Thyroid gland (tissue), 4 donors: ENCODE measurements around the gene NCOA5. TPM values are rescaled to one million over a fixed set of nuclear protein-coding genes. Genes with fewer than 3 reads are reported as not detected.
A peak's percentile ranks its signal among the peaks of the same experiment; 100 is the strongest.

Experiments
- DNase-seq, 2 donors: peaks; one replicate each; pipeline ENCODE4 v3.0.0-alpha.2; 2019
- H3K27ac ChIP-seq, 3 donors: fragments of 200-600 bp; sonication (generic); 1 replicate in 2 of 3; 2 replicates in 1 of 3; pipeline ENCODE4 v1.5.1; 2016 to 2019; ENCODE audit warnings: mild to moderate bottlenecking in 1 of 3, moderate library complexity in 1 of 3
- H3K27me3 ChIP-seq: fragments of 200-600 bp; sonication (generic); one replicate; pipeline ENCODE4 v1.5.1; 2019
- H3K36me3 ChIP-seq, 2 donors: fragments of 200-600 bp; sonication (generic); one replicate each; pipeline ENCODE4 v1.5.1; 2016 to 2019
- H3K4me1 ChIP-seq, 2 donors: fragments of 200-600 bp; sonication (generic); one replicate each; pipeline ENCODE4 v1.5.1; 2017 to 2019
- H3K4me3 ChIP-seq, 3 donors: fragments of 200-600 bp; sonication (generic); replicated peaks in 1 of 3; 1 replicate in 2 of 3; 2 replicates in 1 of 3; pipeline ENCODE4 v1.5.1; 2016; ENCODE audit warnings: mild to moderate bottlenecking in 1 of 3
- H3K9me3 ChIP-seq: fragments of 200-600 bp; sonication (generic); one replicate; pipeline ENCODE4 v1.5.1; 2017
- CTCF ChIP-seq, 6 experiments: fragments of 200-600 bp in 3 of 6; fragments of 450-650 bp in 3 of 6; sonication (generic) in 3 of 6; IDR thresholded peaks; one replicate each; pipeline ENCODE4 v1.5.1; 2016 to 2019; ENCODE audit warnings: antibody characterized with exemption in 6 of 6, mild to moderate bottlenecking in 2 of 6, inconsistent platforms in 1 of 6, moderate library complexity in 1 of 6
- POLR2A ChIP-seq, 2 donors: fragments of 450-650 bp; IDR thresholded peaks; one replicate each; pipeline ENCODE4 v1.6.1; 2017; ENCODE audit warnings: antibody characterized with exemption in 2 of 2, mild to moderate bottlenecking in 2 of 2, moderate library complexity in 1 of 2
- WGBS, 2 donors: methylation state at CpG; one replicate each; pipeline ENCODE4 v1.1.5; 2017; 5-methylcytosine and 5-hydroxymethylcytosine counted together
- intact Hi-C: fragments of 100-400 bp; cut with DNase I; formaldehyde crosslinking; loops from one replicate; pipeline ENCODE4 v1.15.1; 2023
- total RNA-seq, 4 donors: library from RNA; depleted of rRNA; stranded (reverse); fragments of >200 nt; gene quantifications; one replicate each; pipeline ENCODE4 v1.2.3, GENCODE V29; 2016

Gene NCOA5
- total RNA-seq, 4 donors from 2014 or later = 31.4 to 46.1 (median 37.4) TPM

GRCh38 chr20:46129955-46130481 lies 40.3 kb upstream of the NCOA5 start:
- Histone ChIP-seq H3K9me3 (no peaks in the 10 kb centered on the region), H3K27ac (no peak overlapping the region), H3K36me3 (no peaks in the 10 kb centered on the region), H3K4me1 (peaks cover 0 to 9% of the 10 kb centered on the region in 2 donors), H3K4me3 (no peak overlapping the region), H3K27me3 (no peaks in the 10 kb centered on the region)
- peak; percentile 13 to 34 for DNase-seq
- WGBS, 2 donors = 27 to 33% methylated on average over 5 of the region's 5 CpGs
- TF ChIP-seq POLR2A (IDR thresholded peaks at IDR 0.05) = no peak
- TF ChIP-seq CTCF (IDR thresholded peaks at IDR 0.05) = no peak
- intact Hi-C loops = no loop called here

DNA sequence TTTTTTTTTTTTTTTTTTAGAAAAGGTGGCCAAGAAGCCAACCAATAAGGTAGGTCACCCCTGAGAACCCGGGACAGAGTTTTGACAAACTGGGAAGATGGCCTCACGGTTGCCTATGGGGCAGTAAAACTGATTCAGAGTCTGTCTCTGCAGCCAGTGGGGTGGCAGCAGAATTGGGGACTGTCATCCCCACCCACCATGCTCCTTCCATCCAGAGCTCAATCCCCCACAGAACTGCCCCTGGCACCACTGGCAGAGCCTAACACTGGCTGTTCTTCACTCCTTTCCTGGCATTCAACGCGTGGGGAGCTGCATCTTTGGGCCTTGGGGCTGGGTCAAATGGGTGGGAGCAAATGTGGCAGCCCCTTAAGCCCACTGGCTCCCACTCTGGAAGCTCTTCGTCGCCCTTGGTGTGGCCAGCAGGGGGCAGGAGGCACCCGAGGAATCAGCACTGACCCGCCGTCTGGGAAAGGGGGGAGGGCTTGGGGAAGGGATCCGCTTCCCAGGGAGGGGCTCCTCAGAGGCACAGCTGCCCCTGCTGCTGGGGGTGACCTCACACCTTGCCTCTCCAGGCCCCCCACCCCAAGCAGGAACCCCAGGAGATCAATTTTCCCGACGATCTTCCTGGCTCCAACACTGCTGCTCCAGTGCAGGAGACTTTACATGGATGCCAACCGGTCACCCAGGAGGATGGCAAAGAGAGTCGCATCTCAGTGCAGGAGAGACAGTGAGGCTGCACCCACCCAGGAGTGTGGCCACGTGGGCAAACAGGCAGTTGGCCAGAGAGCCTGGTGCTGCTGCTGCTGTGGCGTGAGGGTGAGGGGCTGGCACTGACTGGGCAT lies 38.8 kb upstream of the NCOA5 start:
- H3K4me1 ChIP-seq = peaks cover 0 to 9% of the 10 kb centered on the region in 2 donors
- TF ChIP-seq POLR2A (IDR thresholded peaks at IDR 0.05) = no peak
- TF ChIP-seq CTCF (IDR thresholded peaks at IDR 0.05) = peak in 5 of 6 experiments; percentile 25 to 58 (median 44)
- no peaks in the 10 kb centered on the region for H3K27me3 ChIP-seq
- no peak overlapping the region for H3K4me3 ChIP-seq
- peak; percentile 29 to 39 for DNase-seq
- no peaks in the 10 kb centered on the region for H3K36me3 ChIP-seq
- no peak overlapping the region for H3K27ac ChIP-seq
- WGBS, 2 donors = 33 to 40% methylated on average over 8 to 13 of the region's 16 CpGs
- no peaks in the 10 kb centered on the region for H3K9me3 ChIP-seq
- intact Hi-C loops = no loop called here

DNA sequence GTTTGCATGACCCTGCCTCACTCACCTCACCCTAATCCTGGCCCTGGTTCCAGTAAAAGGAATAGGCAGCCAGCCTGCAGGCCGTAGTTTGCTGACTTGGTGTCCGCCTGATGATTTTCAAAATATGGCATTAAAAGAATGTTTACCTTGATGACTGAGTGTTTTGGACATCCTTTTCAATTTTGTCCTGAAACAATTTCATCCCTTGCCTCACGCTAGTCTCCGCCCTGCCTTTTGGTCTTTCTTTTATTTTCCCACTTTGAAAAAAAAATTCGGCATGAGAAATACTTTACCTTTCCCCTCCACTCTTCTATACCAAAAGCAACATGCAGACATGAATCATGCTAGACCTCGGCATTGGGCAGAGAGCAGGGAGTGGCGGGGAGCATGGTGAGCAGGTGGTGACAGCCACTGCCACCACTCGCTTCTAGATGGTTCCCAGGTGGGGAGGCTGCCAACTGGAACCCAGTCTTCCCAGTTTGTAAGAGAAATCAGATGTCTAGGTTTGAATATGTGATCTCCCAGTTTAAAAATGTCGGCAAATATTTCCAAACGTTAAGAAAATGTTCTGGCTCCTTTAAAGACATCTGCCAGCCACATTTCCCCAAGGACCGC lies 37.7 kb upstream of the NCOA5 start:
- Histone ChIP-seq H3K27me3 (no peaks in the 10 kb centered on the region), H3K4me1 (peaks cover 0 to 9% of the 10 kb centered on the region in 2 donors), H3K4me3 (no peak overlapping the region), H3K27ac (no peak overlapping the region), H3K9me3 (no peaks in the 10 kb centered on the region), H3K36me3 (no peaks in the 10 kb centered on the region)
- no peak for TF ChIP-seq POLR2A (IDR thresholded peaks at IDR 0.05)
- no peak for TF ChIP-seq CTCF (IDR thresholded peaks at IDR 0.05)
- intact Hi-C loops = no loop called here
- no peak for DNase-seq
- WGBS, 2 donors = 89 to 90% methylated on average over 11 of the region's 11 CpGs

DNA sequence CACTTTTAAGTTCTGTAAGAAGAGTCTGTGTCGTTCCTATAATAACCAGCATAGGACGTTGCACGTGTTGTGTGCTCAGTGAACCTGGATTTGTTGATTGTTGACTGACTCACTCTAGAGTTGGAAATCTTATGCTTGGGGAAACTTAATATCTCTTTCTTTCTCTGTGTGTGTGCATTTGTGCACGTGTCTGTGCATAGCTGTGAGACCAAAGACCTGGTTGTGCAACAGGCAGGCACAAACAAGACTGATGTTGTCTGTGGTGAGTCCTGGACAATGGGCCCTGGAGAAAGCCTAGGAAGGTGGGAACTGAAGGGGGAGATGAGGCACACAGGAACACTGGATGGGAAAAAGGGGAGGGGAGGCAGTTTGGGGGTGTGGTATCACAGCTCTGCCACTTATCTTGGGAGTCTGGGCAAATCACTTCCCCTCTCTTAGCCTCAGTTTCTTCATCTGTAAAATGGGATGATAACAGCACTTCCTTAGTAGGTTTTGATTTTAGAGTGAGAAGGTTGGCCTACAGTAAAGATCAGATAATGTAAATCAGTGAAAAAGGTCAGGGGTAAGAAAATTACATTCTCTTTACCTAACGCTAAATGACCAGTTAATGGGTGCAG lies 36.8 kb upstream of the NCOA5 start:
- Histone ChIP-seq H3K27ac (no peak overlapping the region), H3K27me3 (no peaks in the 10 kb centered on the region), H3K36me3 (no peaks in the 10 kb centered on the region), H3K4me3 (no peak overlapping the region), H3K9me3 (no peaks in the 10 kb centered on the region), H3K4me1 (peaks cover 0 to 12% of the 10 kb centered on the region in 2 donors)
- TF ChIP-seq CTCF (IDR thresholded peaks at IDR 0.05) (no peak), POLR2A (IDR thresholded peaks at IDR 0.05) (no peak)
- 67 to 85% methylated on average over 5 of the region's 5 CpGs for WGBS, 2 donors
- intact Hi-C loops = no loop called here
- DNase-seq = no peak
